Upper lobe of right lung (tissue), 1 donor: ENCODE data around the gene ATG13. TPM values are rescaled to one million over a fixed set of nuclear protein-coding genes. Genes with fewer than 3 reads are reported as not detected.

Experiments used
- ATAC-seq: fragments of 200-7000 bp; cut with Tn5 transposase; one replicate; pipeline ENCODE4 v1.9.1; 2020; ENCODE audit warnings: mild to moderate bottlenecking, moderate library complexity
- DNase-seq: peaks from one replicate; pipeline ENCODE4 v3.0.0-alpha.2; 2020
- H3K27ac ChIP-seq: fragments of 200-600 bp; one replicate; pipeline ENCODE4 v1.8.0; 2022
- H3K27me3 ChIP-seq: fragments of 200-600 bp; one replicate; pipeline ENCODE4 v1.8.0; 2022; ENCODE audit warnings: mild to moderate bottlenecking
- H3K36me3 ChIP-seq: fragments of 200-600 bp; one replicate; pipeline ENCODE4 v1.8.0; 2022
- H3K4me1 ChIP-seq: fragments of 200-600 bp; one replicate; pipeline ENCODE4 v1.8.0; 2022
- H3K4me3 ChIP-seq: fragments of 200-600 bp; one replicate; pipeline ENCODE4 v1.8.0; 2022; ENCODE audit warnings: mild to moderate bottlenecking
- H3K9me3 ChIP-seq: fragments of 200-600 bp; one replicate; pipeline ENCODE4 v1.8.0; 2022
- intact Hi-C: fragments of 100-400 bp; cut with DNase I; formaldehyde crosslinking; loops from one replicate; pipeline ENCODE4 v1.11.0; 2022
- total RNA-seq: library from RNA; stranded (reverse); fragmentation: NEBNext Ultra II Directional; extraction: Animal tissue kit (Norgen Biotek cat#: 25700); gene quantifications from one replicate; pipeline ENCODE4 v1.2.1, GENCODE V29; 2021
- TF ChIP-seq, protein P1 (sequence below): fragments of 200-600 bp; IDR thresholded peaks from one replicate; pipeline ENCODE4 v1.8.0; 2022; ENCODE audit warnings: antibody characterized with exemption
- donor health status: DM: no; HTN: yes; CAD: no; lungs with severe emphysema.

ATG13 gene
- total RNA-seq, 1 donor from 2014 or later, result 61.1 TPM

GRCh38 chr11:46601129-46601528 is 16.2 kb upstream of the ATG13 start:
- peaks cover 6% of the 10 kb centered on the region for H3K36me3 ChIP-seq
- H3K27me3 ChIP-seq, result no peaks in the 10 kb centered on the region
- no peaks in the 10 kb centered on the region for H3K9me3 ChIP-seq
- H3K4me1 ChIP-seq, result no peaks in the 10 kb centered on the region
- H3K27ac ChIP-seq, result no peak overlapping the region
- TF ChIP-seq, protein P1, sequence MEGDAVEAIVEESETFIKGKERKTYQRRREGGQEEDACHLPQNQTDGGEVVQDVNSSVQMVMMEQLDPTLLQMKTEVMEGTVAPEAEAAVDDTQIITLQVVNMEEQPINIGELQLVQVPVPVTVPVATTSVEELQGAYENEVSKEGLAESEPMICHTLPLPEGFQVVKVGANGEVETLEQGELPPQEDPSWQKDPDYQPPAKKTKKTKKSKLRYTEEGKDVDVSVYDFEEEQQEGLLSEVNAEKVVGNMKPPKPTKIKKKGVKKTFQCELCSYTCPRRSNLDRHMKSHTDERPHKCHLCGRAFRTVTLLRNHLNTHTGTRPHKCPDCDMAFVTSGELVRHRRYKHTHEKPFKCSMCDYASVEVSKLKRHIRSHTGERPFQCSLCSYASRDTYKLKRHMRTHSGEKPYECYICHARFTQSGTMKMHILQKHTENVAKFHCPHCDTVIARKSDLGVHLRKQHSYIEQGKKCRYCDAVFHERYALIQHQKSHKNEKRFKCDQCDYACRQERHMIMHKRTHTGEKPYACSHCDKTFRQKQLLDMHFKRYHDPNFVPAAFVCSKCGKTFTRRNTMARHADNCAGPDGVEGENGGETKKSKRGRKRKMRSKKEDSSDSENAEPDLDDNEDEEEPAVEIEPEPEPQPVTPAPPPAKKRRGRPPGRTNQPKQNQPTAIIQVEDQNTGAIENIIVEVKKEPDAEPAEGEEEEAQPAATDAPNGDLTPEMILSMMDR, result no peak
- intact Hi-C loops, result no loop called here
- no peak for ATAC-seq
- no peak overlapping the region for H3K4me3 ChIP-seq
- DNase-seq, result no peak

DNA sequence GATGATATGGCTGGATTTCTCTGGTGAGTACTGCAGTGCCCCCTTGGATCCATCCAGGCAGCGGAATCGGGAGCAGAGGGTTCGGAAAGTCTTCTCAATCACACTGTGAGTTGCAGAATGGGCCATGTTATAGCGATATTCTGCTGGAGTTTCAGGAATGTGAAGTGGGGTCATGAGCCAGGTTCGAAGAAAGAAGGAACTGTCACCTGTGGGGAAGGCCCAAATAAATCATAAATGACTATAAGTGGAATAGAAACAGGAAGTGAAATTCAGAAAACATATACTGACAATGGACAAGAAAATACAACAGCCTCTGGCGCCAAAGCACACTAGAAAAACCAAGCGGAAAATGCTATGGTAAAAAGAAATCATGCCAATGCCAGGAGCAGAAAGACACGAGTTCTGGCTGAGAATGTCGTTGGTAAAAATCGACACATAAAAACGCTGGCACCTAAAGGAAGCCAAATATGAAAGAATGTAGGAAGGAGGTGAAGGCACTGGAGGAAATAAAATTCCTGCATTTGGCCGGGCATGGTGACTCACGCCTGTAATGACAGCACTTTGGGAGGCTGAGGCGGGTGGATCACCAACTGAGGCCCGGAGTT is 13.5 kb upstream of the ATG13 start:
- Histone ChIP-seq H3K4me3 (no peak overlapping the region), H3K4me1 (no peaks in the 10 kb centered on the region), H3K27me3 (no peaks in the 10 kb centered on the region), H3K36me3 (peaks cover 6% of the 10 kb centered on the region), H3K27ac (no peak overlapping the region), H3K9me3 (no peaks in the 10 kb centered on the region)
- intact Hi-C loops, result no loop called here
- ATAC-seq (no peak), DNase-seq (no peak)
- TF ChIP-seq, protein P1, result no peak

DNA sequence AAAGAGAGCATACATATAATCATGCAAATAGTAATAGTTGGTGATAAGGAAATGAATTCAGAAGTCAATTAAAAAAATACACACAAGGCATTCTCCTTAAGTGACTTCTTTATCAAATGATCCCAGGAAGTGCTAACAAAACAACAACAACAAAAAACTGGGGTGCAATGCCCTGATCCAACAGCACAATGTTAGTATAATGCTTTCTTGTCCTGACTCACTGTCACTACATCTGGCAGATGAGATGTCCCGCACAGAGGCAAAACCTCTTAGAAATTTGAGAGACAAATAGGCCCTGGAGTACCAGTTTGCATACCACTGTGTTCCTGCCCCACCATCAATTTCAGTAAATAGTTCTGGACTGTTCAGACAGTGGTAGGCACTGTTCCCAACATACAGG is 12.6 kb upstream of the ATG13 start:
- intact Hi-C loops, result no loop called here

DNA sequence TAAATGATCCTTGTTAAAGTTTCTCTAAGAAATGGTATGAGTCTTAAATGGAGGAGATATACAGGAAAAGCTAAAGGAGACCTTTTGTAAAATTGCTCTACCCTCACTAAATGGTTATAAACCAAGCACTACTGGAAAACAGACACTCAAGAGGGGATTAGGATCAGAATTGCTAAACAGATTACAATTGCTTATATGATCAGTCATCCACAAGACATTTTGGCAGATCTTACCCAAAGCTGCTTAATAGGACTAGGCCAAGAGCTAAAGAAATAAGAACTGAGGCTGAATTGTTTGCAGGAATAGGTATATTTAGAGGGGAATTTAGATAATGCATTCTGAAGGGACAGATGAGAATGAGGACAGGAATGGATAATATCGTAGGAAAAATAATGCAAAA is 9.8 kb upstream of the ATG13 start:
- H3K27ac ChIP-seq, result no peak overlapping the region

More for the DNA sequence above, 12.6 kb upstream of the ATG13 start:
- H3K4me1 ChIP-seq, result no peaks in the 10 kb centered on the region
- no peak overlapping the region for H3K27ac ChIP-seq
- peaks cover 6% of the 10 kb centered on the region for H3K36me3 ChIP-seq
- H3K27me3 ChIP-seq, result no peaks in the 10 kb centered on the region
- ATAC-seq (no peak), DNase-seq (no peak)
- H3K9me3 ChIP-seq, result no peaks in the 10 kb centered on the region
- no peak overlapping the region for H3K4me3 ChIP-seq
- TF ChIP-seq, protein P1, result no peak

GRCh38 chr11:46609386-46609785 is 8.0 kb upstream of the ATG13 start:
- intact Hi-C loops, result no loop called here

More for the DNA sequence above, 9.8 kb upstream of the ATG13 start:
- DNase-seq, result no peak
- intact Hi-C loops, result no loop called here
- Histone ChIP-seq H3K27me3 (no peaks in the 10 kb centered on the region), H3K4me3 (no peak overlapping the region), H3K9me3 (no peaks in the 10 kb centered on the region), H3K36me3 (peaks cover 6% of the 10 kb centered on the region), H3K4me1 (no peaks in the 10 kb centered on the region)
- TF ChIP-seq, protein P1, result no peak
- no peak for ATAC-seq

More at GRCh38 chr11:46609386-46609785, 8.0 kb upstream of the ATG13 start:
- no peak overlapping the region for H3K27ac ChIP-seq
- no peaks in the 10 kb centered on the region for H3K27me3 ChIP-seq
- ATAC-seq, result no peak
- H3K4me1 ChIP-seq, result no peaks in the 10 kb centered on the region
- no peaks in the 10 kb centered on the region for H3K9me3 ChIP-seq
- H3K36me3 ChIP-seq, result no peaks in the 10 kb centered on the region
- TF ChIP-seq, protein P1, result no peak
- no peak overlapping the region for H3K4me3 ChIP-seq
- no peak for DNase-seq
